IPS DF 6.9 (cell line): ENCODE measurements around the gene CDH20.

ENCODE experiments used
- DNase-seq: peaks from one replicate; pipeline ENCODE4 v3.0.0-alpha.2; 2013; ENCODE audit warnings: low read depth, low spot score
- H3K27ac ChIP-seq: one replicate; pipeline ENCODE4 v1.5.1; 2013; ENCODE audit warnings: low read length, control low read depth
- H3K27me3 ChIP-seq: 2 replicates; pipeline ENCODE4 v1.6.1; 2013; ENCODE audit warnings: mild to moderate bottlenecking, low read length; ENCODE audit not compliant: control insufficient read depth, insufficient read depth
- H3K36me3 ChIP-seq: 2 replicates; pipeline ENCODE4 v1.6.1; 2013; ENCODE audit warnings: low read length; ENCODE audit not compliant: control insufficient read depth, insufficient read depth
- H3K4me1 ChIP-seq: 2 replicates; pipeline ENCODE4 v1.6.1; 2013; ENCODE audit warnings: low read length; ENCODE audit not compliant: control insufficient read depth, insufficient read depth
- H3K4me3 ChIP-seq: 2 replicates; pipeline ENCODE4 v1.5.1; 2013; ENCODE audit warnings: mild to moderate bottlenecking, low read length
- H3K9me3 ChIP-seq: 2 replicates; pipeline ENCODE4 v1.6.1; 2013; ENCODE audit warnings: low read length, inconsistent platforms; ENCODE audit not compliant: control insufficient read depth, insufficient read depth
- WGBS: extraction: QIAGEN DNeasy Blood & Tissue Kit; methylation state at CpG from one replicate; pipeline ENCODE4 v1.1.7; 2013; ENCODE audit warnings: mixed read lengths, missing lambda C conversion rate; ENCODE audit not compliant: insufficient read length, insufficient coverage; 5-methylcytosine and 5-hydroxymethylcytosine counted together

Gene CDH20

GRCh38 chr18:61528961-61529360, 195.7 kb downstream of the CDH20 start:
- Histone ChIP-seq H3K4me3 (no peak overlapping the region), H3K9me3 (no peaks in the 10 kb centered on the region), H3K27me3 (no peaks in the 10 kb centered on the region), H3K27ac (no peak overlapping the region), H3K4me1 (no peaks in the 10 kb centered on the region), H3K36me3 (no peaks in the 10 kb centered on the region)
- no peak for DNase-seq
- whole genome bisulfite sequencing, result no CpG with 5 or more reads among the region's 6 CpGs

GRCh38 chr18:61530681-61531080, 197.5 kb downstream of the CDH20 start:
- no peak overlapping the region for H3K4me3 ChIP-seq
- DNase-seq, result no peak

GRCh38 chr18:61531182-61531581, 198.0 kb downstream of the CDH20 start:
- Histone ChIP-seq H3K36me3 (no peaks in the 10 kb centered on the region), H3K4me3 (no peak overlapping the region), H3K27me3 (no peaks in the 10 kb centered on the region), H3K9me3 (no peaks in the 10 kb centered on the region), H3K4me1 (no peaks in the 10 kb centered on the region), H3K27ac (no peak overlapping the region)
- WGBS, result no CpG with 5 or more reads among the region's 6 CpGs
- no peak for DNase-seq

More at GRCh38 chr18:61530681-61531080, 197.5 kb downstream of the CDH20 start:
- no peaks in the 10 kb centered on the region for H3K36me3 ChIP-seq
- WGBS, result no CpG with 5 or more reads among the region's 4 CpGs
- no peak overlapping the region for H3K27ac ChIP-seq
- no peaks in the 10 kb centered on the region for H3K4me1 ChIP-seq
- H3K27me3 ChIP-seq, result no peaks in the 10 kb centered on the region
- no peaks in the 10 kb centered on the region for H3K9me3 ChIP-seq

DNA sequence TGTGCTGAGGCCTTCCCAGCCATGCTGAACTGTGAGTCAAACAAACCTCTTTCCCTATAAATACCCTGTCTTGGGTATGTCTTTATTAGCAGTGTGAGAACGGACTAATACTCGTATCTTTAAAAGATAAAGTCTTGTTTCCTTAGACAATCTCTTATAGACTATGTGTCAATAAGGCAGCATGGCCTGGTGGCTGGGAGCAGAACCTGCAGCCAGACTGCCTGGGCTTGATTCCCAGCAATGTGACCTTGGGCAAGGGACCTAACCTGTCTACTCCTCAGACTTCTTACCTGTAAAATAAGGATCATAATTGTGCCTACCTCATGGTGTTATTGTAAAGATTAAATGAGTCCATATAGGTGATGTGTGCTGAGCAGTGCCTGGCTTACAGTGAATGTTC, 198.7 kb downstream of the CDH20 start:
- DNase-seq, result no peak
- H3K9me3 ChIP-seq, result no peaks in the 10 kb centered on the region
- no peaks in the 10 kb centered on the region for H3K4me1 ChIP-seq
- H3K27me3 ChIP-seq, result no peaks in the 10 kb centered on the region
- H3K4me3 ChIP-seq, result no peak overlapping the region
- no peaks in the 10 kb centered on the region for H3K36me3 ChIP-seq
- H3K27ac ChIP-seq, result no peak overlapping the region
- WGBS, result no CpG with 5 or more reads among the region's 2 CpGs

- WGBS, result no CpG with 5 or more reads among the region's 4 CpGs
- H3K9me3 ChIP-seq, result no peaks in the 10 kb centered on the region
- H3K27ac ChIP-seq, result no peak overlapping the region
- no peak for DNase-seq
- H3K4me1 ChIP-seq, result no peaks in the 10 kb centered on the region
- H3K27me3 ChIP-seq, result no peaks in the 10 kb centered on the region
- no peak overlapping the region for H3K4me3 ChIP-seq
- H3K36me3 ChIP-seq, result no peaks in the 10 kb centered on the region
Measured at GRCh38 chr18:61535401-61535800, 202.2 kb downstream of the CDH20 start.

GRCh38 chr18:61541673-61542072, 208.4 kb downstream of the CDH20 start:
- Histone ChIP-seq H3K36me3 (no peaks in the 10 kb centered on the region), H3K27me3 (no peaks in the 10 kb centered on the region), H3K9me3 (no peaks in the 10 kb centered on the region), H3K27ac (no peak overlapping the region), H3K4me1 (no peaks in the 10 kb centered on the region), H3K4me3 (no peak overlapping the region)
- no CpG with 5 or more reads among the region's 7 CpGs for WGBS
- DNase-seq, result no peak

GRCh38 chr18:61542596-61542995, 209.4 kb downstream of the CDH20 start:
- H3K9me3 ChIP-seq, result no peaks in the 10 kb centered on the region
- H3K4me3 ChIP-seq, result no peak overlapping the region
- H3K36me3 ChIP-seq, result no peaks in the 10 kb centered on the region
- no peaks in the 10 kb centered on the region for H3K4me1 ChIP-seq
- no peaks in the 10 kb centered on the region for H3K27me3 ChIP-seq
- no CpG with 5 or more reads among the region's 2 CpGs for WGBS
- no peak for DNase-seq
- no peak overlapping the region for H3K27ac ChIP-seq

GRCh38 chr18:61543518-61543917, 210.3 kb downstream of the CDH20 start:
- Histone ChIP-seq H3K36me3 (no peaks in the 10 kb centered on the region), H3K9me3 (no peaks in the 10 kb centered on the region), H3K27me3 (no peaks in the 10 kb centered on the region), H3K4me1 (no peaks in the 10 kb centered on the region), H3K4me3 (no peak overlapping the region), H3K27ac (no peak overlapping the region)
- DNase-seq, result no peak
- no CpG with 5 or more reads among the region's 1 CpG for WGBS

DNA sequence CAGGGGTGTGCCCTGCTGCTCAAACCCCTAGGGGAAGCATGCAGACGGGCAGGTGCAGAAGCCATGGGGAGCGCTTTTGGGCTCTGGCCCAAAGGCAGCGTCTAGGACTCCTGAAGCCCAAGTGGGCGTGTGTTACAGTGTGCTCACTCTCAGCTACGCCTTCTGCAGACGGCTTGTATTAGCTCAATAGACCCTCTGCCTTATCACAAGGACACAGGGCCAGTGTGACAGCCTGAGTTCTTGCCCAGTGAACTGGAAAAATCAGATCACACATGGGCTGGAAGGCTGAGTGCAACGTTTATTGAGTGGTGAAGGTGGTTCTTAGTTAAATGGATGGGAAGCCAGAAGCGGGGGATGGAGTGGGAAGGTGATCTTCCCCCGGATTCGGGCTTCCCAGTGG, 210.9 kb downstream of the CDH20 start:
- Histone ChIP-seq H3K4me1 (no peaks in the 10 kb centered on the region), H3K27me3 (no peaks in the 10 kb centered on the region), H3K27ac (no peak overlapping the region), H3K4me3 (no peak overlapping the region), H3K9me3 (no peaks in the 10 kb centered on the region), H3K36me3 (no peaks in the 10 kb centered on the region)
- DNase-seq, result no peak
- WGBS, result no CpG with 5 or more reads among the region's 10 CpGs

DNA sequence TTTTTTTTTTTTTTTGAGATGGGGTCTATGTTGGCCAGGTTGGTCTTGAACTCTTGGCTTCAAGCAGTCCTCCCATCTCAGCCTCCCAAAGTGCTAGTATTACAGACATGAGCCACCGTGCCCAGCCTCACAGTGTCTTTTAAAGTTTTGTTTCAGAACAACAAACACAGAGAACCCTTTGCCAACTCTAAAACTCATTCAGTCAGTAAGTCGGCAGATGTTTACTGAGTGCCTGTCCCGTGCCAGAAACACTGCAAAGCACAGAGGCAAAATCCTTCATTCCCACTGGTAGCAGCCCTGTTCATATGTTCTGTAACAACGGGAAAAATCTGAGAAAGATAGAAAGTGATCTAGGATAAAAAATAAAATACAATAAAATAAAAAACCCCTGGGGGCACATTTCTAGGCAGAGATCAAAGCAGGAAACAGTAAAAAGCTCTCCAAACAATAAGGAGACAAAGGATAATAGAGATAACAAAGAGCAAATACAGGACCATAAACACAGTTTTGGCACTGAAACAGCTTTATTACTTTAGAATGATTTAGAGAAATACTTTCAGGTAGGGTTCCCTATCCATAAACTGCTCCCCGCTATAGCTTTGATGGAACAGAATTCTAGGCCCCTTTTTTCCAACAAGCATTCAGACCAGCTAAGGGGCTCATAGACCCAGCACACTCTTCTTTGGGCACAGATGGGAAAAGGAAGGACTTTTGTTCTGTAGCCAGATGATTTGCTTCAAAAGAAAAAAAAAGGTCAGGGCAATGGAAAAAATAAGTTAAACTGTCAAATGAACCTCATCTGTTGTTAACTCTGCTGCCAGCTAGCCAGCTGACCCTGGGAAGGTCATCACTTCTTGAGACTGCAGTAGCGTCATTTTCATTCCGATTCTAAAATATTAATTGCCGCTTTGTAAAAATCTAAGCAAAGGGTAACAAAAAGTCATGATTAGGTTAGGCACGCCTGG, 212.3 kb downstream of the CDH20 start:
- Histone ChIP-seq H3K27ac (no peak overlapping the region), H3K36me3 (no peaks in the 10 kb centered on the region), H3K4me1 (no peaks in the 10 kb centered on the region), H3K27me3 (no peaks in the 10 kb centered on the region), H3K4me3 (no peak overlapping the region), H3K9me3 (no peaks in the 10 kb centered on the region)
- no peak for DNase-seq
- WGBS, result no CpG with 5 or more reads among the region's 9 CpGs

DNA sequence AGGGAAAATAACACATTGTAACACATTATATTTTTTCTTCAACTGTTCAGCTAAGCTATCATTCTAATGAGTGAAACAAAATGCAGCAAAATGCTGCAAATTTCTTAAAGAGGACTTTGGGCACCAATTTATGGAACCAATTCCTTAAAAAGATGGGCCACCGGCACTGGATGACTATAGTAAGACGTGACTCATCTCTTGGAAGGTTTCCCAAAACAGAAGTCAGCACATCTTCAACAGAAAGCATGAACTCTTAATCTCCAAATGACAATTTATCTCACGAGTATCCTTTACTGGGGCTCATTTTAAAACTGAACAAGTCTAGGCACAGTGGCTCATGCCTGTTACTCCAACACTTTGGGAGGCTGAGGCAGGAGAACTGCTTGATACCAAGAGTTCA, 213.4 kb downstream of the CDH20 start:
- Histone ChIP-seq H3K9me3 (no peaks in the 10 kb centered on the region), H3K27me3 (no peaks in the 10 kb centered on the region), H3K4me1 (no peaks in the 10 kb centered on the region), H3K4me3 (no peak overlapping the region), H3K36me3 (no peaks in the 10 kb centered on the region), H3K27ac (no peak overlapping the region)
- DNase-seq, result no peak
- WGBS, result no CpG with 5 or more reads among the region's 3 CpGs
